ENCODE results near the gene RGCC.

RGCC gene

GRCh38 chr13:41514853-41515395 is 57.6 kb downstream of the RGCC start:
- DNase-seq (ENCODE audit: low read depth in 2 of 3, low spot score in 2 of 3), result no peak

GRCh38 chr13:41515491-41516139 is 58.3 kb downstream of the RGCC start:
- no peak for DNase-seq (ENCODE audit: low read depth in 2 of 3, low spot score in 2 of 3)

GRCh38 chr13:41516166-41516565 is 58.8 kb downstream of the RGCC start:
- DNase-seq (ENCODE audit: low read depth in 2 of 3, low spot score in 2 of 3), result no peak

GRCh38 chr13:41516760-41517159 is 59.4 kb downstream of the RGCC start:
- DNase-seq (ENCODE audit: low read depth in 2 of 3, low spot score in 2 of 3), result no peak

GRCh38 chr13:41520016-41520659 is 62.8 kb downstream of the RGCC start:
- DNase-seq (ENCODE audit: low read depth in 2 of 3, low spot score in 2 of 3), result no peak
